ENCODE data around the gene FAM81B. TPM values are rescaled to one million over a fixed set of nuclear protein-coding genes. Genes with fewer than 3 reads are reported as not detected.

Gene FAM81B
- total and polyA plus RNA-seq, 2 donors (not counting 3 experiments of a cell fraction or from before 2014, with no cell fraction given) = not detected

GRCh38 chr5:95445442-95445841, 54.3 kb downstream of the FAM81B start:
- no TSS peak for BruUV-seq (replicated peaks)
- ChIA-PET CTCF (no interaction called here), POLR2A (no interaction called here)
- intact Hi-C loops (cut with micrococcal nuclease) (no loop called here), dilution Hi-C loops (cut with MboI; ENCODE audit: extremely low pct_ligation_motif_present, low sequenced_read_pairs) (no loop called here)
- Histone ChIP-seq H3K4me2 (ENCODE audit: insufficient read depth, low read length) (no peak overlapping the region), H2AFZ (ENCODE audit: low read depth, low read length) (no peak overlapping the region), H3K4me3 (replicated peaks in 1 of 3; ENCODE audit: insufficient read depth in 1 of 3, low read depth in 1 of 3, low read length in 3 of 3) (no peak overlapping the region), H3K27ac (ENCODE audit: insufficient read depth, low read depth, low read length) (no peak overlapping the region), H3K4me1 (ENCODE audit: control insufficient read depth, extremely low read depth, insufficient read depth, low read length) (no peaks in the 10 kb centered on the region), H3K9me3 (replicated peaks; ENCODE audit: control insufficient read depth, insufficient read depth, low read length) (no peaks in the 10 kb centered on the region), H3K9ac (replicated peaks; ENCODE audit: extremely low read depth, insufficient read depth, low read length) (no peak overlapping the region), H4K20me1 (replicated peaks; ENCODE audit: control insufficient read depth, extremely low read depth, insufficient read depth, low read length) (no peaks in the 10 kb centered on the region), H3K27me3 (ENCODE audit: control insufficient read depth in 2 of 2, insufficient read depth in 2 of 2, low read length in 2 of 2) (peaks cover 10 to 17% of the 10 kb centered on the region in 2 experiments), H3K36me3 (ENCODE audit: control insufficient read depth in 2 of 2, extremely low read depth in 1 of 2, insufficient read depth in 2 of 2, low read length in 2 of 2) (no peaks in the 10 kb centered on the region), H3K9me1 (replicated peaks; ENCODE audit: control insufficient read depth, extremely low read depth, insufficient read depth, low read length) (no peaks in the 10 kb centered on the region), H3K79me2 (ENCODE audit: control insufficient read depth, insufficient read depth, low read length) (no peaks in the 10 kb centered on the region)
- DNase-seq (ENCODE audit: low read depth, low spot score) (no peak), FAIRE-seq (no peak)
- TF ChIP-seq MAX (IDR thresholded peaks at IDR 0.05; ENCODE audit: insufficient read depth, insufficient read length) (no peak), MYC (IDR thresholded peaks at IDR 0.05; ENCODE audit: low read depth, low read length) (no peak), GATA2 (IDR thresholded peaks at IDR 0.05; ENCODE audit: insufficient read depth, insufficient read length, low read depth, low read length) (no peak)

DNA sequence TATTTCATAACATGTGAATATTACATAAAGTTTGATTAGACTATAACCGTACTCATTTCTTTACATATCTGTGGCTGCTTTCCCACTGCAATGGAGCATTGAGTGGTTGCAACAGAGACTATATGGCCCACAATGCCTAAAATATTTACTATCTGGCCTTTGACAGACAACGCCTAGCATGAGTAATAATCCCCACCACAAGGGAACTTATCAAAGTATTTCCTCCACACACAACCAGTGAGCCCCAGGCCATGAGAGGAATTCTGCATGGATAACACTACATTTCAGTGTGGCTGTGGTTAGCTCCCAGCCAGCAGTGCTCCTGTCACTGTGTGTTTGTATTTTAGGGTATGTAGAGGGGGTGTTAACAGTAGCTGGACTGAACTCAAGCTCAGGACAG, 54.8 kb downstream of the FAM81B start:
- no peaks in the 10 kb centered on the region for H4K20me1 ChIP-seq (replicated peaks; ENCODE audit: control insufficient read depth, extremely low read depth, insufficient read depth, low read length)
- H3K79me2 ChIP-seq (ENCODE audit: control insufficient read depth, insufficient read depth, low read length) = no peaks in the 10 kb centered on the region
- no peaks in the 10 kb centered on the region for H3K9me1 ChIP-seq (replicated peaks; ENCODE audit: control insufficient read depth, extremely low read depth, insufficient read depth, low read length)
- H3K27ac ChIP-seq (ENCODE audit: insufficient read depth, low read depth, low read length) = no peak overlapping the region
- no TSS peak for BruUV-seq (replicated peaks)
- no peak overlapping the region for H2AFZ ChIP-seq (ENCODE audit: low read depth, low read length)
- POLR2A ChIA-PET = no interaction called here
- H3K9me3 ChIP-seq (replicated peaks; ENCODE audit: control insufficient read depth, insufficient read depth, low read length) = no peaks in the 10 kb centered on the region
- no peaks in the 10 kb centered on the region for H3K36me3 ChIP-seq (ENCODE audit: control insufficient read depth in 2 of 2, extremely low read depth in 1 of 2, insufficient read depth in 2 of 2, low read length in 2 of 2)
- no peak for FAIRE-seq
- dilution Hi-C loops (cut with MboI; ENCODE audit: extremely low pct_ligation_motif_present, low sequenced_read_pairs) (no loop called here), intact Hi-C loops (cut with micrococcal nuclease) (no loop called here)
- H3K4me1 ChIP-seq (ENCODE audit: control insufficient read depth, extremely low read depth, insufficient read depth, low read length) = no peaks in the 10 kb centered on the region
- no peak for DNase-seq (ENCODE audit: low read depth, low spot score)
- no peak overlapping the region for H3K4me3 ChIP-seq (replicated peaks in 1 of 3; ENCODE audit: insufficient read depth in 1 of 3, low read depth in 1 of 3, low read length in 3 of 3)
- CTCF ChIA-PET = no interaction called here
- H3K9ac ChIP-seq (replicated peaks; ENCODE audit: extremely low read depth, insufficient read depth, low read length) = no peak overlapping the region
- H3K4me2 ChIP-seq (ENCODE audit: insufficient read depth, low read length) = no peak overlapping the region
- H3K27me3 ChIP-seq (ENCODE audit: control insufficient read depth in 2 of 2, insufficient read depth in 2 of 2, low read length in 2 of 2) = peaks cover 9 to 11% of the 10 kb centered on the region in 2 experiments
- TF ChIP-seq POLR2AphosphoS5 (IDR thresholded peaks at IDR 0.05; ENCODE audit: insufficient read depth, low read depth, low read length) = no peak
- TF ChIP-seq GATA2 (IDR thresholded peaks at IDR 0.05; ENCODE audit: insufficient read depth, insufficient read length, low read depth, low read length) = no peak
- TF ChIP-seq CTCF (IDR thresholded peaks at IDR 0.05; ENCODE audit: extremely low read depth in 1 of 2, insufficient read depth in 1 of 2, low read depth in 1 of 2, low read length in 2 of 2) = no peak
- no peak for TF ChIP-seq EZH2 (IDR thresholded peaks at IDR 0.05; ENCODE audit: borderline replicate concordance, low read depth, low read length, severe bottlenecking)
- no peak for TF ChIP-seq MAX (IDR thresholded peaks at IDR 0.05; ENCODE audit: insufficient read depth, insufficient read length)
- no peak for TF ChIP-seq FOS (IDR thresholded peaks at IDR 0.05; ENCODE audit: borderline replicate concordance, insufficient read depth, low read length)
- no peak for TF ChIP-seq JUN (IDR thresholded peaks at IDR 0.05; ENCODE audit: borderline replicate concordance, insufficient read depth, insufficient read length, low read depth)
- TF ChIP-seq MYC (IDR thresholded peaks at IDR 0.05; ENCODE audit: low read depth, low read length) = no peak
- TF ChIP-seq POLR2A (IDR thresholded peaks at IDR 0.05; ENCODE audit: low read depth, low read length) = no peak

Data from endothelial cell of umbilical vein (primary cell).